NCI-H345 (cell line): Measurements from ENCODE around the gene PARD3B.

ENCODE experiments used
- DNase-seq: peaks from one replicate; lab custom pipeline; 2025; lab: John Stamatoyannopoulos, UW

The PARD3B gene

GRCh38 chr2:204590063-204590462 is 44.8 kb downstream of the PARD3B start:
- DNase-seq, result no peak

GRCh38 chr2:204591225-204591624 is 46.0 kb downstream of the PARD3B start:
- no peak for DNase-seq

- no peak for DNase-seq
Measured at GRCh38 chr2:204604061-204604460, 58.8 kb downstream of the PARD3B start.

GRCh38 chr2:204608237-204608939 is 63.1 kb downstream of the PARD3B start:
- DNase-seq, result no peak

- no peak for DNase-seq
Measured at GRCh38 chr2:204611017-204611631, 65.8 kb downstream of the PARD3B start.

- DNase-seq, result no peak
Measured at GRCh38 chr2:204611764-204612163, 66.5 kb downstream of the PARD3B start.

GRCh38 chr2:204613635-204614034 is 68.4 kb downstream of the PARD3B start:
- DNase-seq, result no peak

- no peak for DNase-seq
Measured at GRCh38 chr2:204615456-204615855, 70.2 kb downstream of the PARD3B start.

- DNase-seq, result peak; percentile 9
Measured at GRCh38 chr2:204625135-204625534, 79.9 kb downstream of the PARD3B start.

GRCh38 chr2:204628926-204629712 is 83.8 kb downstream of the PARD3B start:
- peak; percentile 20 for DNase-seq

GRCh38 chr2:204632410-204632809 is 87.1 kb downstream of the PARD3B start:
- no peak for DNase-seq

GRCh38 chr2:204634564-204634963 is 89.3 kb downstream of the PARD3B start:
- DNase-seq, result no peak

- DNase-seq, result no peak
Measured at GRCh38 chr2:204635478-204635877, 90.2 kb downstream of the PARD3B start.

GRCh38 chr2:204638471-204639194 is 93.4 kb downstream of the PARD3B start:
- DNase-seq, result no peak

GRCh38 chr2:204643326-204643725 is 98.1 kb downstream of the PARD3B start:
- no peak for DNase-seq

- DNase-seq, result no peak
Measured at GRCh38 chr2:204645018-204645773, 99.9 kb downstream of the PARD3B start.

- no peak for DNase-seq
Measured at GRCh38 chr2:204647626-204648025, 102.4 kb downstream of the PARD3B start.

- no peak for DNase-seq
Measured at GRCh38 chr2:204650611-204651010, 105.3 kb downstream of the PARD3B start.

GRCh38 chr2:204652063-204652462 is 106.8 kb downstream of the PARD3B start:
- DNase-seq, result no peak

GRCh38 chr2:204654669-204655068 is 109.4 kb downstream of the PARD3B start:
- no peak for DNase-seq

- no peak for DNase-seq
Measured at GRCh38 chr2:204655101-204655500, 109.8 kb downstream of the PARD3B start.

GRCh38 chr2:204655626-204656025 is 110.4 kb downstream of the PARD3B start:
- no peak for DNase-seq
